Gastroesophageal sphincter (tissue), 3 donors: Measurements from ENCODE around the gene CTIF.

Source experiments
- EP300 ChIP-seq: sonication (generic); formaldehyde crosslinking; IDR thresholded peaks from one replicate; pipeline ENCODE4 v1.6.1; 2017; ENCODE audit warnings: antibody characterized with exemption, mild to moderate bottlenecking
- POLR2A ChIP-seq, 2 donors: fragments of 450-650 bp; IDR thresholded peaks; one replicate each; pipeline ENCODE4 v1.6.1; 2017; ENCODE audit warnings: antibody characterized with exemption in 2 of 2, mild to moderate bottlenecking in 2 of 2, moderate library complexity in 1 of 2
- TF ChIP-seq, protein P1 (sequence below), 4 experiments: fragments of 200-600 bp in 2 of 4; fragments of 450-650 bp in 2 of 4; sonication (generic) in 1 of 4; IDR thresholded peaks; one replicate each; pipeline ENCODE4 v1.5.1; 2017 to 2019; ENCODE audit warnings: antibody characterized with exemption in 4 of 4, mild to moderate bottlenecking in 2 of 4, moderate library complexity in 2 of 4

DNA sequence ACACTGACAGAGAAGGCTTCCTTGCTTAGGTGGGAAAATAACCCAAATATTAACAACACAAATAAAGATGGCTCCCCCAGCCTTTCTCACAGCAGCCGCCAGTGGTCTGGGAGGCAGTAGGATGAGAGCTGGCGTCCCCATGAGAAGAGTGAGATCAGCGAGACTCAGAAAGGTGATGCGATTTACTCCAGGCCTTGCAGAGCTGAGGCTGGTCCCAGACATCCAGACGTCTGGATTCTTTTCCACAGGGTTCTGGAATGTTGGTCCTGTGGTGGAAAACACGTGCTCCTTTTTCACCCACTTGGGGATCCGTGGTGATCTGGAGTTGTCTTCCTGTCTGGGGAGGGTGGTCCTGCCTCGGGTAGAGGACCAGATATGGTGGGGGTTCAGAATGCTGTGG lies 190.6 kb downstream of the CTIF start:
- TF ChIP-seq, protein P1, sequence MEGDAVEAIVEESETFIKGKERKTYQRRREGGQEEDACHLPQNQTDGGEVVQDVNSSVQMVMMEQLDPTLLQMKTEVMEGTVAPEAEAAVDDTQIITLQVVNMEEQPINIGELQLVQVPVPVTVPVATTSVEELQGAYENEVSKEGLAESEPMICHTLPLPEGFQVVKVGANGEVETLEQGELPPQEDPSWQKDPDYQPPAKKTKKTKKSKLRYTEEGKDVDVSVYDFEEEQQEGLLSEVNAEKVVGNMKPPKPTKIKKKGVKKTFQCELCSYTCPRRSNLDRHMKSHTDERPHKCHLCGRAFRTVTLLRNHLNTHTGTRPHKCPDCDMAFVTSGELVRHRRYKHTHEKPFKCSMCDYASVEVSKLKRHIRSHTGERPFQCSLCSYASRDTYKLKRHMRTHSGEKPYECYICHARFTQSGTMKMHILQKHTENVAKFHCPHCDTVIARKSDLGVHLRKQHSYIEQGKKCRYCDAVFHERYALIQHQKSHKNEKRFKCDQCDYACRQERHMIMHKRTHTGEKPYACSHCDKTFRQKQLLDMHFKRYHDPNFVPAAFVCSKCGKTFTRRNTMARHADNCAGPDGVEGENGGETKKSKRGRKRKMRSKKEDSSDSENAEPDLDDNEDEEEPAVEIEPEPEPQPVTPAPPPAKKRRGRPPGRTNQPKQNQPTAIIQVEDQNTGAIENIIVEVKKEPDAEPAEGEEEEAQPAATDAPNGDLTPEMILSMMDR (IDR thresholded peaks at IDR 0.05) = no peak
- TF ChIP-seq POLR2A (IDR thresholded peaks at IDR 0.05) (no peak), EP300 (no peak)
